ENCODE measurements around the gene SPOCK3.

Gene SPOCK3

GRCh38 chr4:167176723-167177367, 57.4 kb downstream of the SPOCK3 start:
- DNase-seq (ENCODE audit: low spot score) = no peak

GRCh38 chr4:167171928-167172327, 62.4 kb downstream of the SPOCK3 start:
- DNase-seq (ENCODE audit: low spot score) = no peak

- no peak for DNase-seq (ENCODE audit: low spot score)
Measured at GRCh38 chr4:167168611-167169010, 65.7 kb downstream of the SPOCK3 start.

- no peak for DNase-seq (ENCODE audit: low spot score)
Measured at GRCh38 chr4:167150587-167150986, 83.7 kb downstream of the SPOCK3 start.

GRCh38 chr4:167144605-167145004, 89.7 kb downstream of the SPOCK3 start:
- DNase-seq (ENCODE audit: low spot score) = no peak

- no peak for DNase-seq (ENCODE audit: low spot score)
Measured at GRCh38 chr4:167143018-167143417, 91.3 kb downstream of the SPOCK3 start.

GRCh38 chr4:167136270-167136669, 98.0 kb downstream of the SPOCK3 start:
- no peak for DNase-seq (ENCODE audit: low spot score)

- no peak for DNase-seq (ENCODE audit: low spot score)
Measured at GRCh38 chr4:167129146-167129545, 105.1 kb downstream of the SPOCK3 start.

- no peak for DNase-seq (ENCODE audit: low spot score)
Measured at GRCh38 chr4:167119392-167119791, 114.9 kb downstream of the SPOCK3 start.

- no peak for DNase-seq (ENCODE audit: low spot score)
Measured at GRCh38 chr4:167117273-167117672, 117.0 kb downstream of the SPOCK3 start.

- DNase-seq (ENCODE audit: low spot score) = no peak
Measured at GRCh38 chr4:167114416-167114971, 119.8 kb downstream of the SPOCK3 start.

GRCh38 chr4:167111622-167112021, 122.7 kb downstream of the SPOCK3 start:
- no peak for DNase-seq (ENCODE audit: low spot score)

GRCh38 chr4:167111092-167111491, 123.2 kb downstream of the SPOCK3 start:
- DNase-seq (ENCODE audit: low spot score) = no peak

GRCh38 chr4:167109859-167110258, 124.4 kb downstream of the SPOCK3 start:
- DNase-seq (ENCODE audit: low spot score) = no peak

- DNase-seq (ENCODE audit: low spot score) = no peak
Measured at GRCh38 chr4:167105857-167106256, 128.4 kb downstream of the SPOCK3 start.

GRCh38 chr4:167102475-167102874, 131.8 kb downstream of the SPOCK3 start:
- DNase-seq (ENCODE audit: low spot score) = no peak

- DNase-seq (ENCODE audit: low spot score) = no peak
Measured at GRCh38 chr4:167101035-167101434, 133.3 kb downstream of the SPOCK3 start.

GRCh38 chr4:167100120-167100519, 134.2 kb downstream of the SPOCK3 start:
- DNase-seq (ENCODE audit: low spot score) = no peak

- DNase-seq (ENCODE audit: low spot score) = no peak
Measured at GRCh38 chr4:167088115-167088514, 146.2 kb downstream of the SPOCK3 start.

- no peak for DNase-seq (ENCODE audit: low spot score)
Measured at GRCh38 chr4:167084321-167084720, 150.0 kb downstream of the SPOCK3 start.

- no peak for DNase-seq (ENCODE audit: low spot score)
Measured at GRCh38 chr4:167079762-167080161, 154.5 kb downstream of the SPOCK3 start.

- DNase-seq (ENCODE audit: low spot score) = no peak
Measured at GRCh38 chr4:167052631-167053091, 181.6 kb downstream of the SPOCK3 start.

GRCh38 chr4:167049257-167049656, 185.0 kb downstream of the SPOCK3 start:
- DNase-seq (ENCODE audit: low spot score) = no peak

- no peak for DNase-seq (ENCODE audit: low spot score)
Measured at GRCh38 chr4:167041524-167041923, 192.8 kb downstream of the SPOCK3 start.

Measured in LoVo (cell line).